NCI-H2171 (cell line): ENCODE data around the gene HMGN4.
"Not testable (repeated sequence)": the region's sequence is repeated elsewhere in the genome, so short reads cannot be mapped to it uniquely, and the experiment has no call there.

ENCODE experiments used
- DNase-seq: peaks from one replicate; lab custom pipeline; 2025; lab: John Stamatoyannopoulos, UW

The HMGN4 gene

GRCh38 chr6:26537846-26538571 lies at the start of gene HMGN4:
TSS of gene HMGN4 (plus strand) at chr6:26538366. CDS start at chr6:26545207, 6,841 bp downstream.
- DNase-seq: peak; percentile 80

GRCh38 chr6:26489996-26490964 lies 47.9 kb upstream of the HMGN4 start:
- no peak for DNase-seq

- DNase-seq: no peak
These were observed 46.6 kb upstream of the HMGN4 start for GRCh38 chr6:26491604-26492003.

- no peak for DNase-seq
These were observed 44.9 kb upstream of the HMGN4 start for GRCh38 chr6:26493258-26493657.

- no peak for DNase-seq
These were observed 44.0 kb upstream of the HMGN4 start for GRCh38 chr6:26494117-26494516.

- DNase-seq: no peak
These were observed 42.9 kb upstream of the HMGN4 start for GRCh38 chr6:26495281-26495680.

- no peak for DNase-seq
These were observed 40.6 kb upstream of the HMGN4 start for GRCh38 chr6:26497610-26498009.

- no peak for DNase-seq
These were observed 38.1 kb upstream of the HMGN4 start, which contains the start of gene BTN1A1 for GRCh38 chr6:26500102-26500501. TSS of gene BTN1A1 (plus strand) at chr6:26500303. CDS start at chr6:26501287, 984 bp downstream.

- no peak for DNase-seq
These were observed 36.6 kb upstream of the HMGN4 start for GRCh38 chr6:26501482-26501986.

- DNase-seq: no peak
These were observed 36.0 kb upstream of the HMGN4 start for GRCh38 chr6:26502165-26502564.

GRCh38 chr6:26502626-26503025 lies 35.5 kb upstream of the HMGN4 start:
- DNase-seq: no peak

GRCh38 chr6:26507658-26508057 lies 30.5 kb upstream of the HMGN4 start:
- no peak for DNase-seq

- DNase-seq: not testable (repeated sequence)
These were observed 27.1 kb upstream of the HMGN4 start for GRCh38 chr6:26511033-26511432.

- no peak for DNase-seq
These were observed 23.2 kb upstream of the HMGN4 start for GRCh38 chr6:26514984-26515383.

GRCh38 chr6:26516481-26517427 lies 21.4 kb upstream of the HMGN4 start:
- no peak for DNase-seq

- no peak for DNase-seq
These were observed 18.8 kb upstream of the HMGN4 start for GRCh38 chr6:26519359-26519758.

GRCh38 chr6:26520237-26520849 lies 17.8 kb upstream of the HMGN4 start:
- no peak for DNase-seq

- peak; percentile 81 for DNase-seq
These were observed 17.1 kb upstream of the HMGN4 start for GRCh38 chr6:26520850-26521599.

GRCh38 chr6:26521600-26522391 lies 16.4 kb upstream of the HMGN4 start:
- DNase-seq: peak; percentile 49
